ENCODE results near the gene AP4B1.
"Not testable (repeated sequence)": the region's sequence is repeated elsewhere in the genome, so short reads cannot be mapped to it uniquely, and the experiment has no call there.

AP4B1 gene

GRCh38 chr1:113860891-113861290 lies 43.7 kb downstream of the AP4B1 start:
- in situ Hi-C loops (cut with HindIII; ENCODE audit: low sequenced_read_pairs) = loop anchor here (5.0 kb wide), 1 partner anchor 86 kb away; no protein-coding TSS in a partner anchor

- in situ Hi-C loops (cut with HindIII; ENCODE audit: low sequenced_read_pairs) = loop anchor here (5.0 kb wide), 1 partner anchor 88 kb away; no protein-coding TSS in a partner anchor
These were observed 45.0 kb downstream of the AP4B1 start for GRCh38 chr1:113859478-113860175.

- in situ Hi-C loops (cut with HindIII; ENCODE audit: low sequenced_read_pairs) = no loop called here
These were observed 45.6 kb downstream of the AP4B1 start for GRCh38 chr1:113858982-113859381.

GRCh38 chr1:113858418-113858817 lies 46.2 kb downstream of the AP4B1 start:
- in situ Hi-C loops (cut with HindIII; ENCODE audit: low sequenced_read_pairs) = no loop called here

- in situ Hi-C loops (cut with HindIII; ENCODE audit: low sequenced_read_pairs) = no loop called here
These were observed 46.8 kb downstream of the AP4B1 start for GRCh38 chr1:113857776-113858175.

- in situ Hi-C loops (cut with HindIII; ENCODE audit: low sequenced_read_pairs) = no loop called here
These were observed 48.2 kb downstream of the AP4B1 start for GRCh38 chr1:113856401-113856790.

- in situ Hi-C loops (cut with HindIII; ENCODE audit: low sequenced_read_pairs) = no loop called here
These were observed 48.8 kb downstream of the AP4B1 start for GRCh38 chr1:113855630-113856400.

- in situ Hi-C loops (cut with HindIII; ENCODE audit: low sequenced_read_pairs) = no loop called here
These were observed 50.4 kb downstream of the AP4B1 start for GRCh38 chr1:113854234-113854633.

GRCh38 chr1:113852694-113853093 lies 51.9 kb downstream of the AP4B1 start:
- in situ Hi-C loops (cut with HindIII; ENCODE audit: low sequenced_read_pairs) = not testable (repeated sequence)

GRCh38 chr1:113850127-113850796 lies 54.3 kb downstream of the AP4B1 start:
- in situ Hi-C loops (cut with HindIII; ENCODE audit: low sequenced_read_pairs) = no loop called here

GRCh38 chr1:113849072-113849471 lies 55.5 kb downstream of the AP4B1 start:
- in situ Hi-C loops (cut with HindIII; ENCODE audit: low sequenced_read_pairs) = no loop called here

GRCh38 chr1:113846391-113847035 lies 58.1 kb downstream of the AP4B1 start:
- in situ Hi-C loops (cut with HindIII; ENCODE audit: low sequenced_read_pairs) = no loop called here

Data from endothelial cell of hepatic sinusoid (primary cell).